Adipocyte (in vitro differentiated cells): ENCODE measurements around the gene RPP25.

ENCODE experiments used
- DNase-seq: peaks from one replicate; pipeline ENCODE4 v3.0.0-alpha.2; 2015; ENCODE audit warnings: low read depth
- H3K27me3 ChIP-seq: replicated peaks from 2 replicates; pipeline ENCODE4 v1.7.0; 2013; ENCODE audit warnings: mild to moderate bottlenecking, low read length, moderate library complexity; ENCODE audit not compliant: control insufficient read depth, insufficient read depth
- H3K36me3 ChIP-seq: 2 replicates; pipeline ENCODE4 v1.7.0; 2013; ENCODE audit warnings: low read length, mild to moderate bottlenecking, moderate library complexity; ENCODE audit not compliant: control insufficient read depth, insufficient read depth, severe bottlenecking
- H3K4me1 ChIP-seq: 2 replicates; pipeline ENCODE4 v1.7.0; 2013; ENCODE audit warnings: mild to moderate bottlenecking, low read length, moderate library complexity; ENCODE audit not compliant: control insufficient read depth, insufficient read depth
- H3K4me3 ChIP-seq: 2 replicates; pipeline ENCODE4 v1.7.0; 2013; ENCODE audit warnings: mild to moderate bottlenecking, low read length, moderate library complexity
- H3K9ac ChIP-seq: 2 replicates; pipeline ENCODE4 v1.7.0; 2013; ENCODE audit warnings: mild to moderate bottlenecking, low read length, moderate library complexity
- H3K9me3 ChIP-seq: 2 replicates; pipeline ENCODE4 v1.7.0; 2013; ENCODE audit warnings: mild to moderate bottlenecking, low read length, moderate library complexity; ENCODE audit not compliant: control insufficient read depth

RPP25 gene, protein sequence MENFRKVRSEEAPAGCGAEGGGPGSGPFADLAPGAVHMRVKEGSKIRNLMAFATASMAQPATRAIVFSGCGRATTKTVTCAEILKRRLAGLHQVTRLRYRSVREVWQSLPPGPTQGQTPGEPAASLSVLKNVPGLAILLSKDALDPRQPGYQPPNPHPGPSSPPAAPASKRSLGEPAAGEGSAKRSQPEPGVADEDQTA

GRCh38 chr15:74956648-74957475 is at the start of gene RPP25:
TSS of gene RPP25 (minus strand) at chr15:74956772. CDS start at chr15:74956583, 189 bp downstream.
- Histone ChIP-seq H3K4me3 (peak within 1 kb of the TSS; percentile 76), H3K9me3 (no peaks in the 10 kb centered on the region), H3K36me3 (no peaks in the 10 kb centered on the region), H3K4me1 (peaks cover 36% of the 10 kb centered on the region), H3K27me3 (peaks cover 18% of the 10 kb centered on the region), H3K9ac (peak within 1 kb of the TSS; percentile 78)
- peak; percentile 82 for DNase-seq

GRCh38 chr15:75002398-75002797 is 45.8 kb upstream of the RPP25 start:
- Histone ChIP-seq H3K4me3 (no peak overlapping the region), H3K4me1 (peaks cover 6% of the 10 kb centered on the region), H3K27me3 (peaks cover 10% of the 10 kb centered on the region), H3K9me3 (no peaks in the 10 kb centered on the region), H3K36me3 (no peaks in the 10 kb centered on the region), H3K9ac (no peak overlapping the region)
- DNase-seq, result no peak

- no peak for DNase-seq
- Histone ChIP-seq H3K4me1 (peaks cover 14% of the 10 kb centered on the region), H3K4me3 (no peak overlapping the region), H3K36me3 (no peaks in the 10 kb centered on the region), H3K9ac (no peak overlapping the region), H3K27me3 (peaks cover 14% of the 10 kb centered on the region), H3K9me3 (no peaks in the 10 kb centered on the region)
These were observed 44.7 kb upstream of the RPP25 start for GRCh38 chr15:75001310-75001709.

- DNase-seq, result no peak
- H3K4me1 ChIP-seq, result peaks cover 14% of the 10 kb centered on the region
- no peak overlapping the region for H3K9ac ChIP-seq
- no peaks in the 10 kb centered on the region for H3K36me3 ChIP-seq
- no peaks in the 10 kb centered on the region for H3K9me3 ChIP-seq
- no peak overlapping the region for H3K4me3 ChIP-seq
- peaks cover 14% of the 10 kb centered on the region for H3K27me3 ChIP-seq
These were observed 41.0 kb upstream of the RPP25 start for GRCh38 chr15:74997543-74997942.

- no peak for DNase-seq
- Histone ChIP-seq H3K9me3 (no peaks in the 10 kb centered on the region), H3K27me3 (peaks cover 11% of the 10 kb centered on the region), H3K36me3 (no peaks in the 10 kb centered on the region), H3K4me1 (peaks cover 14% of the 10 kb centered on the region), H3K4me3 (no peak overlapping the region), H3K9ac (peak overlapping the region; percentile 63)
These were observed 40.6 kb upstream of the RPP25 start for GRCh38 chr15:74997141-74997540.

DNA sequence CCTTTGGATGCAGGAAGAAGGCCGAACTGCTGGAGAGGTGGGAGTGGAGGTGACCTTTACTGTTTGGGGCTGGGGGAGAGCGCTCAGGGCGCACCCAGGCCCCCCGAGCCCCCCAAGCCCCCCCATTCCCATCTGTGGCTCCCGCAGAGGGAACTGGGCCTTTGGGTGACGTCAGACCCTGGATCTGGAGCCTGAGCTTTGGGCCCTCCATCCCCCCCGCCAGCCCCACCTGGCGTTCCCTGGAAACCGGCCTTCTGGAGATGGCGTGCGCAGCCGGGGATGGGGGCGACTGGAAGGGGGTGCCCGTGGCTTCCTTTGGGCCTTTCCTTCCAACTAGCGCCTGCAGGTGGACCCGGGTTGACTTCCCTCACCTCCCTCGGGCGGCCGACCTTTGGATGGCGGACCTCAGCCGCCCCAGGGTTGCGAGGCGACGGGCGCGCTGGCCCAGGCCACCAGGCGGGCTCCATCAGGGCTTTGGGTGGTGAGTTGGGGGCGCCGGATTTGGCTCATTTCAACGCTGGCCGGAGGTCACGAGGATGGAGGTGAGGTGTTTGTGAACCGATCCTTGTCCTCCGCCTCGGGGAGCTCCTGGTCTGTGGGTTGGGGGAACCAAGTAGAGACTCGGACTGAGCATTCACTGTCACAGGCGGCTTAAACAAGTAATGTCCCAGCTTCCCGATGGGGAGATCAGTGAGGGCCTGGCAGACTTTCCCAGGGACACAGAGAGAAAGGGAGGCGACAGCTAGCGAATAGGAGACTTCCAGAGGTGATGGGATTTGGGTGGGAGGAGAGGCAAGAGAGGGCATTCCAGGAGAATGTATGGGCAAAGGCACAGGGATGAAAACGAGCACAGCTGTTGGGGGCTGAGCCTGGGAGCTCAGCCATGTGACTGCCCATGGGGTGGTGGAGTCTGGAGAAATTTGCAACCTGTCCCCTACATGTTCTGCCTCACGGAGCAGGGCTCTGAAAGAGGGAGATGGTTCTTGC is 39.5 kb upstream of the RPP25 start:
- peaks cover 13% of the 10 kb centered on the region for H3K27me3 ChIP-seq
- H3K9ac ChIP-seq, result peak overlapping the region; percentile 82
- peaks cover 14% of the 10 kb centered on the region for H3K4me1 ChIP-seq
- H3K4me3 ChIP-seq, result peak overlapping the region; percentile 83
- H3K36me3 ChIP-seq, result no peaks in the 10 kb centered on the region
- no peaks in the 10 kb centered on the region for H3K9me3 ChIP-seq
- DNase-seq, result peak; percentile 10

DNA sequence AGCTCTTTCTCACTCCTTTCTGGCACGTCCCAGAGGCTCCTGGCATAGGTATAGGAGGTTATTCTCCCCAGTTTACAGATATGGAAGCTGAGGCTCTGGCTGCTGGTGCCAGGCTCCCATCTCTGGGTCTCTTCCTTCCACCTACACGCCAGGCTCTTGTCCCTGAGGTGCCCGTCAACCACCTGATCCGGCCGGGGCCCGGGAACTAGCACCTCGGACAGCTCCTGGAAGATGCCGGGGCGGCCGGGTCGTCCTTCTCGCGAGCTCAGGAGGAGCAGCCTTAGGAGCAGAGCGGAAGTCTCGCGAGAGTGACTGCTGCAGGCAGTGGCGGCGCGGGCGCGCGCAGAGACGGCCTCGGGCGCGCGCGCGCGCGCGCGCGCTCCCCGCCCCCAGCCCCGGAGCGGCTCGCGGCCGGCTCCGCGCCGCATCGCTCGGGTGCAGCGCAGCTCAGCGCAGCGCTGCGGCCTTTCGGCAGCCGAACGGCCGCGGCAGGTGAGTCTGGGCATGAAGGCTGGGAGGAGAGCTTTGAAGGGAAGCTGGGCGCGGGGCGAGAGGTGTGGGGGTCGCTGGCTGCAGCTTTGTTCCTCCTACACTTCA is 38.7 kb upstream of the RPP25 start, which contains the start of gene SCAMP5:
TSS of gene SCAMP5 (plus strand) at position 382 of the 597 bp plus-strand sequence. CDS start 16,277 bp downstream, outside the sequence.
- H3K27me3 ChIP-seq, result peaks cover 13% of the 10 kb centered on the region
- no peaks in the 10 kb centered on the region for H3K9me3 ChIP-seq
- DNase-seq, result peak; percentile 97
- H3K4me3 ChIP-seq, result peak within 1 kb of the TSS; percentile 83
- H3K9ac ChIP-seq, result peak within 1 kb of the TSS; percentile 82
- H3K4me1 ChIP-seq, result peaks cover 14% of the 10 kb centered on the region
- H3K36me3 ChIP-seq, result no peaks in the 10 kb centered on the region

DNA sequence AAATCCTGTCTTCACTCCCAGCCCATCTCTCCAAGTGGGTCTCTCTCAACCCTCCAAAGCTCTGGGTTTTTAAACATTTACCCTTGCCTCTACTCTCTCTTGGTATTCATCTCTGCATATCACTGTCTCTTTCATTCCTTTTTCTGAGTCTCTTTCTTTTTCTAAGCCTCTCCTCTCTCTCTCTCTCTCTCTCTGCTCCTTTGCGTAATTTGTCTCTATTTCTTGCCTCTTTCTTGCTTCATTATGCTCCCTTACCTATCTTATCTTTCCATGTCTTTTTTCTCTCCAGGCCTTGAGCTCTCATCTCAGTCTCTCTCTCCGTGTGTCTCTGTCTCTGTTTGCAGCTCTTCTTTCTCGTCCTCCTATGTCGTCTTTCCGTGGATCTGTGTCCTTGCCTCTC is 38.1 kb upstream of the RPP25 start:
- no peaks in the 10 kb centered on the region for H3K9me3 ChIP-seq
- peak overlapping the region; percentile 54 for H3K4me3 ChIP-seq

GRCh38 chr15:74994236-74994635 is 37.7 kb upstream of the RPP25 start:
- no peaks in the 10 kb centered on the region for H3K9me3 ChIP-seq
- no peak overlapping the region for H3K4me3 ChIP-seq
- no peak overlapping the region for H3K9ac ChIP-seq
- peaks cover 13% of the 10 kb centered on the region for H3K27me3 ChIP-seq
- peaks cover 14% of the 10 kb centered on the region for H3K4me1 ChIP-seq
- DNase-seq, result no peak
- H3K36me3 ChIP-seq, result no peaks in the 10 kb centered on the region

More for the DNA sequence above, 38.1 kb upstream of the RPP25 start:
- Histone ChIP-seq H3K27me3 (peaks cover 13% of the 10 kb centered on the region), H3K36me3 (no peaks in the 10 kb centered on the region), H3K4me1 (peaks cover 14% of the 10 kb centered on the region), H3K9ac (no peak overlapping the region)
- DNase-seq, result no peak

DNA sequence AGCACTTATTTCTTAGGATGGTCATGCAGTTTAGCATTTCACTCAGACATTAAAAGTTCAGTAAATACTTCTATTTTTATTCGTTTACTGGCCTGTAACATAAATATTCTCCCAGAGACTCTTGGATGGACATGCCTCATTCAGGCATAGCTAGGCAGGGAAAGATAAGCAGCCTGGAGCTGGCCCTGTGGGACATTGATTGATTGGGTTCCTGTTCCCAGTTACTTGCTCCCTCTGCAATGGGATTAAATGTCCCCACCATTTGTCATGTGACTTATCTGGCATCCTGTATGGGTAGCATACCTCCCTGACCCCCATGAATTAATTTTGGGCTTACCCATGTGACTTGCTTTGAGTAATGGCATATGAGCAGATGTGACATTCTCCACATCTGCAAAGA is 36.0 kb upstream of the RPP25 start:
- Histone ChIP-seq H3K9ac (no peak overlapping the region), H3K27me3 (peaks cover 8% of the 10 kb centered on the region), H3K9me3 (no peaks in the 10 kb centered on the region), H3K4me1 (peaks cover 10% of the 10 kb centered on the region), H3K4me3 (no peak overlapping the region), H3K36me3 (no peaks in the 10 kb centered on the region)
- DNase-seq, result no peak
